COR-L47 (cell line): ENCODE measurements around the gene SRSF5.

Source experiments
- DNase-seq: peaks from one replicate; lab custom pipeline; 2025; lab: John Stamatoyannopoulos, UW

Gene SRSF5

GRCh38 chr14:69771136-69771535, 4.2 kb downstream of the SRSF5 start:
- DNase-seq, result no peak

- no peak for DNase-seq
Measured at GRCh38 chr14:69772082-69773017, 5.4 kb downstream of the SRSF5 start.

DNA sequence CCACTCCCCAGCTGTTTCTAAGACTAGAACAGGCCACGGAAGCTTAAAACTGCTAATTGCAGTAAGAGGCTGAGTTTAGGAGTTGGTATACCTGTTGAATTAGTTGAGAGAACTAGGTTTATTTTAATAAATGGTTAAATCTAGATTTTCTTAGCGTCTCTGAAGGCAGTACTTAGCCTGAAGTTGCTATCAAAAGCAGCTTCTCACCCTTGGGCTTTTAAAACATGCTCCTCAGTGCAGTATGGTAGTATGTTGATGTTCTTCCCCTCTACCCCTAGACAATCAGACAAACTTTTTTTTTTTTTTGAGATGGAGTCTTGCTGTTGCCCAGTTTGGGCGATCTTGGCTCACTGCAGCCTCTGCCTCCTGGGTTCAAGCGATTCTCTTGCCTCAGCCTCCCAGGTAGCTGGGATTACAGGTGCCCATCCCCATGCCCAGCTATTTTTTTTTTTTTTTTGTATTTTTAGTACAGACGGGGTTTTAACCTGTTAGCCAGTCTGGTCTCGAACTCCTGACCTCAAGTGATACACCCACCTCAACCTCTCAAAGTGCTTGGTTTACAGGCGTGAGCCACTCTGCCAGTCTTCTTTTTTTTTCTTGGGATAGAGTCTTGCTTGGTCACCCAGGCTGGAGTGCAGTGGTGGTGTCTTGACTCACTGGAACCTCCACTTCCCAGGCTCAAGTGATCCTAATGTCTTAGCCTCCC, 6.8 kb downstream of the SRSF5 start:
- no peak for DNase-seq

GRCh38 chr14:69775012-69775411, 8.1 kb downstream of the SRSF5 start:
- DNase-seq, result no peak

DNA sequence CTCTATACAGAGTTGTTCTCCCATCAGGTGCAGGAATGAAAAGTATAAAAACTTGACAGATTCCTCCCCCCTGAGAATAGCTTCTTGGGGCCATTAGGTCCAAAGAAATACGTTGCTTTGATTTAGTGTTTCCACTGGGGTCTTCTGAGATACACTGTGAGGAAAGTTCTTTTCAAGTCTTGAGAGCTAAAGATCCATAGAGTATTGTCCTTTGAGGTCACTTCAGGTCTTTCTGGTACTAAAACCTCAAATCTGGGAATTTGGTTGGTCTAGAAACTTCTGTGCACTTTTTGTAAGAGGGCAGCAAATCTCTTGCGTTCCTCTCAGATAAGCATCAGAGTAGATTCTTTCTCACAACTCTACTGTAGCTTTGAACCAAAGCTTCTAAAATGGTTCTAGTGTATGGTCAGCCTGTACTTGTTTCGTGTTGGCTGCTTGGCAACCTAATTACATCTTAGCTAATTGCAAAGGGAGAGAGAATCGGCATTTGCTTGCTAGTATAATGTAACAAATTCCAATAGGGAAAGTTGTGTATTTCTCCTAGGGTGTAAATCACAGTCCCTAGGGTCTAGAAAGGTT, 10.0 kb downstream of the SRSF5 start:
- DNase-seq, result no peak

DNA sequence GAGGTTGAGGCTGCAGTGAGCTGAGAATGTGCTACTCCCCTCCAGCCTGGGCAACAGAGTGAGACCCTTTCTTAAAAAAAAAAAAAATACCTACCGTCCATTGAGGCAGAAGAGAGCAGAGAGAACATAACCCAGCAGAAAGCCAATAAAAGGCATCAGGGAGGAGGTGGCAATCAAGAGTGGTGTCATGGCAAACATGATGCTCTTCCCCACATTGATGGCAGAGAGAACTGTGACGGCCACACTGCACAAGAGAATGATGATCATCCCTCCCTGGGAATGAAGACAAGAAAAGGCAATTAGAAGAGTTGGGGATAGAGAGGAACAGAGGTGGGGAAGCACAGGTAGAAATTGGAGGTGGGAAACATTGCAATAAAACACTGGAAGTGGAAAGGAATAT, 12.1 kb downstream of the SRSF5 start:
- DNase-seq, result no peak

GRCh38 chr14:69780092-69780491, 13.2 kb downstream of the SRSF5 start:
- DNase-seq, result no peak

- no peak for DNase-seq
Measured at GRCh38 chr14:69780952-69781351, 14.0 kb downstream of the SRSF5 start.

- no peak for DNase-seq
Measured at GRCh38 chr14:69784942-69785341, 18.0 kb downstream of the SRSF5 start.

DNA sequence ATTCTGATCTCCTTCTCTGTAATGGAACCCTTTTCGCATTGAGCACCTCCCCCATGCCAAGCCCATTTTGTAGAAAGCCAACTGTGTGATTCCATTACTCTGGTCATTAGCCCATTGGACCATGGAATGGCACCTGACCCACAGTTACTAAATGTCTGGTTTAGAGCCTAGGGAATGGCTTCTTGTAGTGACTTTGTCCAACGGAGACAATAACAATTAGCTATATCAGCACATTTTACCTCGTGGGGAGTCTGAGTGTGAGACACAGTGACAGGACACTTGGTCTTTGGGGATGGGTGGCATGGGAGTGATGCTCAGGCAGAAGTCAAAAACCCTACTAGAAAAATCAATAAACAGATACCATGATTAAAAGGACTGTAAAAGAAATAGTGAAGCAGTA, 19.7 kb downstream of the SRSF5 start:
- DNase-seq, result no peak

- no peak for DNase-seq
Measured at GRCh38 chr14:69789118-69789640, 22.2 kb downstream of the SRSF5 start.

DNA sequence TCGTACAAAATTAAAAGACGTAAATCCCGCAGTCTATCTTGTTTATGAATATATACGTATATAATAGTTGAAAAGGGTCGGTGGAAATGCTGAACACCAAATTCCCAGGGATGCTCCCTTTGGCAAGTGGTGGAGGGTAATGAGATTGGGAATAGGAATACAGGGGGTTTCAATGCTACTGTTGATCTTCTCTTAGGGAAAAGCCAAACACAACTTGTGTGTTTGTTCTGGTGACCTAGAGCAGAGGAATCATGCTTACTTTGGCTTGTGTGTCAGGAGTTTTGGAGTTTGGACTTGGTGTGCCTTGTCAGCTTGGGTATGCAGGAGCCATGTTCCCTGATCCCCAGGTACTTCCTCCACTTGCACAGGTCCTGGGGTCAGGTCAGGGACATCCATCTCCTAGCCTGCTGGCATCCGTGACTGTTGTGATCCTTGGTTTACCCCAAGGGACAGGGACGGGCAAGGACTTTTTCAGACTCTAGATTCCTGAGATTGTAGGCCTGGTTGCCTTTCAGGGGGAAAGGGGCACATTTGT, 26.0 kb downstream of the SRSF5 start:
- DNase-seq, result no peak

- no peak for DNase-seq
Measured at GRCh38 chr14:69794791-69795190, 27.8 kb downstream of the SRSF5 start.

DNA sequence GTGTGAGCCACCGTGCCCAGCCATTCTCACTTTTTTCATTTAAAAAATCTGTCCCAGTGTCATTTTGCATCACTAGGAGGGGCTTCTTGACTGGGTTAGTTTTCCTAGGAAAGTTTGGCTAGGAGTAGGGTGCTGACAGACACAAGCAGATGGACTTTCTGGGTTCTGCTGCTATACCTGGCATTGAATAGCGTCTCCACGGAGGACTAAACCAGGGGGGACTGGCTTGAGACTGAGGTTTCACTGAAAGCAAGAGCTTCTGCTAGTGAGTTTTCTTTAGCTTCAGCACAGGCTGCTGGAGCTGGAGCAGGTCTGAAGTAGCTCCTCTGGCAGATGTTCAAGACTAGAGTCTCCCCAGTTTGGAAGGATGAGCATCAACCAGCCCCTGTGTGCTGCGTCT, 28.7 kb downstream of the SRSF5 start:
- DNase-seq, result no peak

GRCh38 chr14:69796797-69797500, 30.0 kb downstream of the SRSF5 start, which contains the start of gene SLC10A1:
Gene SLC10A1 (minus strand): TSS chr14:69797241. CDS start chr14:69797155, 86 bp downstream.
- no peak for DNase-seq

DNA sequence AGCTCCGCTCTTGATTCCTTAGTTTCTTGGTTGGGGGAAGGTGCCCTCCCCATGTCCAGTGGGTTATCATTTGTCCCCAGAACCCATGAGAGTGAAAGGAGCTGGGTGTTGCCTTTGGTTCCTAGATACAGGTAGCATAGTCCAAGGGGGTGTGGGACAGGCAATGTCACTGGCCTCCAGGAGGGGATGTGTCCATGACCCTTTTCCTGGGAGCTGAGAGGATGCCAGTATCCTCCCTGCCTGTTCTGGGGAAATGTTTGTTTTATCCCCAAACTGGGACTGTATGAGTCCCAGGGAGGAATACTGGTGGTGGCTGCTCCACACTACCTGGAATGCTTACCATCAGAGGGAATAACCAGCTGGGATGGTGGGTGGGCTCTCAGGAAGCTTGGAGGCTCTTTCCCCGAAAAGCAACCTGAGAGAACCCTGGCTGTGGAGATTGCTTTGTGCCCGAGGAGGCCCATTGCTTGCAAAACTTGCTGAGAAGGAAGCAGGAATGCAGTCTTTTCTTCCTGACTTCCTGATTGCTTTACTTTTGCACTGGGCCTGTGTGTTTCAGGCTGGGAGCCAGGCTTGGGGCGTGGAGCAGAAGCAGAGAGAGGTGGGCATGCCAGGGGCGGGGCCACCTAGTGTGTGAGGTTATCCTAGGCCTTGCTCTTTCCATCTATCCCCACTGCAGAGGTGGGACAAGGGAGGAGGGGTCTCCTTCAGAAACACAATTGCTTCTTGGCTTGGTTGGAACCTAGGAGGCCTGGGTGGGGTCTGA, 30.8 kb downstream of the SRSF5 start:
- DNase-seq, result no peak

DNA sequence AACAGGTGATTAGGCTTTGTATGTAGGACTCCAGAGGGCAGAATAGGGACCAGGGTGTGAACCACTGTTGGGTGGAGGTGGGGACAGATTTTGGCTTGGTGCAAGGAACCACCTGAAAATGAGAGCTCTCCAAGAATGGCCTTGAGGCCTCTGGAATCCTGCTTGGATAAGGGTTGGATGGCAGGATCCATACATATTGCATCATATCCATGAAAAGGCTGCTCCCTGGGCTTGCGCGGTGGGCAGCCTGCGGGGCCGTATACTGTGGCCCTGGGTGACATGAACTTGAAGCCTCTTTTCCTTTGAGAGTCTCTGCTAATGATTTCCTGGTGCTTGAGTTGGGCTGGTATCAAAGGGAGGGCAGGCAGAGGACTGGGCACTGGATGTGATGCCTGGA, 31.4 kb downstream of the SRSF5 start:
- DNase-seq, result no peak

- DNase-seq, result peak; percentile 2
Measured at GRCh38 chr14:69803753-69804152, 36.8 kb downstream of the SRSF5 start.

- DNase-seq, result no peak
Measured at GRCh38 chr14:69804902-69805301, 38.0 kb downstream of the SRSF5 start.

DNA sequence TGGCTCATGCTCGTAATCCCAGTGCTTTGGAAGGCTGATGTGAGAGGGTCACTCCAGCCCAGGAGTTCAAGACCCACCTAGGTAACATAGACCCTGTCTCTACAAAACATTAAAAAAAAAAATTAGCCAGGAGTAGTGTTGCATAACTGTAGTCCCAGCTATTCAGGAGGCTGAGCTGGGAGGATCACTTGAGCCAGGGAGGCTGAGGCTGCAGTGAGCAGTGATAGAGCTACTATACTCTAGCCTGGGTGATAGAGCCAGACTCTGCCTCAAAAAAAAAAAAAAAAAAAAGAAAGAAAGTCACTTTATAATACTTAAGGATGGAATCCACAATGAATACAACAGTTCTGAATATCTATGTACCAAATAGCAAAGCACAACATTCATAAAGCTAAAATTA, 40.2 kb downstream of the SRSF5 start:
- no peak for DNase-seq
